Esophagus squamous epithelium (tissue), 5 donors: Measurements from ENCODE around the gene FAM118A. TPM values are rescaled to one million over a fixed set of nuclear protein-coding genes. Genes with fewer than 3 reads are reported as not detected.
"Not testable (repeated sequence)": the region's sequence is repeated elsewhere in the genome, so short reads cannot be mapped to it uniquely, and the experiment has no call there.

ENCODE experiments used
- DNase-seq: peaks from one replicate; lab custom pipeline; 2025; lab: John Stamatoyannopoulos, UW
- H3K27ac ChIP-seq, 4 donors: fragments of 200-600 bp; sonication (generic); one replicate each; pipeline ENCODE4 v1.5.1; 2016 to 2019; ENCODE audit warnings: mild to moderate bottlenecking in 1 of 4
- H3K27me3 ChIP-seq, 4 donors: fragments of 200-600 bp; sonication (generic); 1 replicate in 3 of 4; 2 replicates in 1 of 4; pipeline versions ENCODE4 v1.5.1 to v1.6.0; 2017 to 2021; ENCODE audit warnings: antibody characterized with exemption in 1 of 4
- H3K36me3 ChIP-seq, 3 donors: fragments of 200-600 bp; sonication (generic); one replicate each; pipeline ENCODE4 v1.5.1; 2016 to 2019
- H3K4me1 ChIP-seq, 3 donors: fragments of 200-600 bp; sonication (generic); one replicate each; pipeline ENCODE4 v1.5.1; 2017 to 2019
- H3K4me3 ChIP-seq, 4 donors: fragments of 200-600 bp; sonication (generic); 1 replicate in 3 of 4; 2 replicates in 1 of 4; pipeline ENCODE4 v1.5.1; 2016 to 2019; ENCODE audit warnings: mild to moderate bottlenecking in 2 of 4, moderate library complexity in 1 of 4
- H3K9me3 ChIP-seq, 3 donors: fragments of 200-600 bp; sonication (generic); one replicate each; pipeline ENCODE4 v1.5.1; 2016 to 2019
- POLR2A ChIP-seq, 4 donors: fragments of 450-650 bp; IDR thresholded peaks; one replicate each; pipeline ENCODE4 v1.6.1; 2017; ENCODE audit warnings: antibody characterized with exemption in 4 of 4, mild to moderate bottlenecking in 4 of 4, moderate library complexity in 3 of 4
- WGBS, 2 donors: methylation state at CpG; one replicate each; pipeline ENCODE4 v1.1.5; 2018; 5-methylcytosine and 5-hydroxymethylcytosine counted together
- intact Hi-C: fragments of 100-400 bp; cut with DNase I; formaldehyde crosslinking; loops from one replicate; pipeline ENCODE4 v1.15.0; 2022
- total RNA-seq, 4 donors: library from RNA; depleted of rRNA; stranded (reverse); fragments of >200 nt; gene quantifications; one replicate each; pipeline ENCODE4 v1.1.0, GENCODE V29; 2016
- TF ChIP-seq, protein P1 (sequence below), 6 experiments: fragments of 450-650 bp in 4 of 6; fragments of 200-600 bp in 2 of 6; sonication (generic) in 2 of 6; IDR thresholded peaks; one replicate each; pipeline ENCODE4 v1.5.1; 2016 to 2019; ENCODE audit warnings: antibody characterized with exemption in 6 of 6, mild to moderate bottlenecking in 4 of 6, moderate library complexity in 4 of 6
- donor health status: DM: yes; HTN: yes; CAD: no.

FAM118A gene
- total RNA-seq, 4 donors from 2014 or later = 12.5 to 95.4 (median 18.8) TPM

DNA sequence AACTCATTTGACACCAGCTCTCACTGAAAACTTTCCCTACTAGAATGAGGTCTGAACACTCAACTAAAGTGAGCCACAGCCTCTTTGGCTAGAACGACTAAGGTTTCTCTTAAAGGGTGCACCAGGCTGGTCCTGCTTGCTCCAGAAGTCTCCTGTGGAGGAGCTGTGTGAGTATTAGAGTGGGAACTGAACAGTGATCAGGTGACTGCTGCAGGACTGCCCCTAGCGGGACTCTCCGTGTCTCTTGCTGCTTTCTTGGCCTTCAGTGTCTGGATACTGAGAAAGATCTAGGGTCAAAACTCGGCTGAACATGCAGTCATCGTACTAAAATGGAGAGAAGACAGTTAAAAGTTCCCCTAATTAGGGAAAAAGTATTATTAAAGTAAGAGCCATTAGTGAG is 34.6 kb downstream of the FAM118A start:
- H3K27ac ChIP-seq = no peak overlapping the region
- WGBS, 2 donors = 57 to 84% methylated on average over 5 of the region's 5 CpGs
- H3K27me3 ChIP-seq = no peaks in the 10 kb centered on the region
- DNase-seq = no peak
- peaks cover 4 to 46% (median 16%) of the 10 kb centered on the region in 3 donors for H3K36me3 ChIP-seq
- intact Hi-C loops = no loop called here
- H3K9me3 ChIP-seq = no peaks in the 10 kb centered on the region
- no peaks in the 10 kb centered on the region for H3K4me1 ChIP-seq
- TF ChIP-seq POLR2A (IDR thresholded peaks at IDR 0.05) = no peak
- TF ChIP-seq, protein P1, sequence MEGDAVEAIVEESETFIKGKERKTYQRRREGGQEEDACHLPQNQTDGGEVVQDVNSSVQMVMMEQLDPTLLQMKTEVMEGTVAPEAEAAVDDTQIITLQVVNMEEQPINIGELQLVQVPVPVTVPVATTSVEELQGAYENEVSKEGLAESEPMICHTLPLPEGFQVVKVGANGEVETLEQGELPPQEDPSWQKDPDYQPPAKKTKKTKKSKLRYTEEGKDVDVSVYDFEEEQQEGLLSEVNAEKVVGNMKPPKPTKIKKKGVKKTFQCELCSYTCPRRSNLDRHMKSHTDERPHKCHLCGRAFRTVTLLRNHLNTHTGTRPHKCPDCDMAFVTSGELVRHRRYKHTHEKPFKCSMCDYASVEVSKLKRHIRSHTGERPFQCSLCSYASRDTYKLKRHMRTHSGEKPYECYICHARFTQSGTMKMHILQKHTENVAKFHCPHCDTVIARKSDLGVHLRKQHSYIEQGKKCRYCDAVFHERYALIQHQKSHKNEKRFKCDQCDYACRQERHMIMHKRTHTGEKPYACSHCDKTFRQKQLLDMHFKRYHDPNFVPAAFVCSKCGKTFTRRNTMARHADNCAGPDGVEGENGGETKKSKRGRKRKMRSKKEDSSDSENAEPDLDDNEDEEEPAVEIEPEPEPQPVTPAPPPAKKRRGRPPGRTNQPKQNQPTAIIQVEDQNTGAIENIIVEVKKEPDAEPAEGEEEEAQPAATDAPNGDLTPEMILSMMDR (IDR thresholded peaks at IDR 0.05) = no peak
- no peak overlapping the region for H3K4me3 ChIP-seq

DNA sequence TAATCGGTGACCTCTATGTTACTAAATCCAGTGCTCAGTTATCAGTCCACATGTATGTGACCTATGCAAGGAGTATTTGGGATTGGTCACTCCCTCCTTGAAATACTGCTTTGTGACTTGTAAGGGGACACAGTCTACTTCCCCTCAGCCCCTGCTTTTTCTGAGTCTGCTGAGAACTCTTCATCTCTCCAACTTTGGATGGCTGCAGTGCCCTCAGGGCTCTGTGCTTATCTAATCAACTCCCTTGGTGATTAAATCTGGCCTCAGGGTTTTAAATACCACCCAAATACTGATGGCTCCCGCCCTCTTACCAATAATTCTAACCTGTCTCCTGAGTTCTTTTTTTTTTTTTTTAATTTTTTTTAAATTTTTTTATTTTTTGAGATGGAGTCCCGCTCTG is 40.2 kb downstream of the FAM118A start:
- no peak for DNase-seq
- Histone ChIP-seq H3K4me1 (peaks cover 0 to 8% (median 0%) of the 10 kb centered on the region in 3 donors), H3K27ac (no peak overlapping the region), H3K9me3 (no peaks in the 10 kb centered on the region), H3K36me3 (no peaks in the 10 kb centered on the region), H3K4me3 (no peak overlapping the region), H3K27me3 (no peaks in the 10 kb centered on the region)
- TF ChIP-seq, protein P1 (IDR thresholded peaks at IDR 0.05) = no peak
- no peak for TF ChIP-seq POLR2A (IDR thresholded peaks at IDR 0.05)
- WGBS, 2 donors = 84 to 95% methylated on average over 3 of the region's 3 CpGs
- intact Hi-C loops = no loop called here

DNA sequence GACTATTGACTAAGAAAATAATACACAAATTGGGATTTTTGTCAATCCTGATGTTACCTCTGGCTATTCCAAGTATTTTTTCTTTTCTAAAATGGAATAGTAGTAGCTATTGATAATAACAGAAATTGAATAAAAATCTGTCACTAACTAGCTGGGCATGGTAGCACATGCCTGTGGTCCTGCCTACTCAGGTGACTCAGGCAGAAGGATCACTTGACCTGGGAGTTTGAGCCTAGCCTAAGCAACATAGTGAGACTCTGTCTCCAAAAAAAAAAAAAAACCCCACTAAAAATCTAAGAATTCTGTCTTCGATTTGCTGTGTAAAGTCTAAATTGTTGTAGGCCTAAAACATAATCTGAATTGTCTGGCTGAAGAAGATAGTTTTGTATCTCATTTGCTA is 42.2 kb downstream of the FAM118A start:
- no peak overlapping the region for H3K4me3 ChIP-seq
- intact Hi-C loops = no loop called here
- WGBS, 2 donors = 93 to 96% methylated on average over 1 of the region's 1 CpG

DNA sequence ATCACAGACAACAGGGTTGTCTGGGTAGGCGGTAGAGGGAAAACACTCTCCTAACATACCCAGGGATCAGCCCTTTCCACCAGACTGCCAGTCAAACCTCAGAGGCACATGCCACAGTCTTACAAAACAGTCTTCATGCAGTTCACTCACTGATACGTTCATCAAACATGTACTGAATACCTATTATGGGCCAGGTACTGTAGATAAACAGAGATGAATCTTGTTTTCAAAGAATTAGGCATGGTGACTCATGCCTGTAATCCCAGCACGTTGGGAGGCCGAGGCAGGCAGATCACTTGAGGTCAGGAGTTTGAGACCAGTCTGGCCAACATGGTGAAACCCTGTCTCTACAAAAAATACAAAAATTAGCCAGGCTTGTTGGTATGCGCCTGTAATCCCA is 43.0 kb downstream of the FAM118A start:
- H3K27ac ChIP-seq, H3K4me3 ChIP-seq, H3K4me1 ChIP-seq, H3K36me3 ChIP-seq, DNase-seq, intact Hi-C loops, H3K27me3 ChIP-seq, H3K9me3 ChIP-seq: not testable (repeated sequence)
- 54 to 59% methylated on average over 5 of the region's 5 CpGs for WGBS, 2 donors

More for the DNA sequence above, 42.2 kb downstream of the FAM118A start:
- Histone ChIP-seq H3K4me1 (peaks cover 0 to 8% (median 0%) of the 10 kb centered on the region in 3 donors), H3K27me3 (no peaks in the 10 kb centered on the region), H3K27ac (no peak overlapping the region), H3K9me3 (no peaks in the 10 kb centered on the region), H3K36me3 (no peaks in the 10 kb centered on the region)
- TF ChIP-seq, protein P1 (IDR thresholded peaks at IDR 0.05) = no peak
- TF ChIP-seq POLR2A (IDR thresholded peaks at IDR 0.05) = no peak
- no peak for DNase-seq

DNA sequence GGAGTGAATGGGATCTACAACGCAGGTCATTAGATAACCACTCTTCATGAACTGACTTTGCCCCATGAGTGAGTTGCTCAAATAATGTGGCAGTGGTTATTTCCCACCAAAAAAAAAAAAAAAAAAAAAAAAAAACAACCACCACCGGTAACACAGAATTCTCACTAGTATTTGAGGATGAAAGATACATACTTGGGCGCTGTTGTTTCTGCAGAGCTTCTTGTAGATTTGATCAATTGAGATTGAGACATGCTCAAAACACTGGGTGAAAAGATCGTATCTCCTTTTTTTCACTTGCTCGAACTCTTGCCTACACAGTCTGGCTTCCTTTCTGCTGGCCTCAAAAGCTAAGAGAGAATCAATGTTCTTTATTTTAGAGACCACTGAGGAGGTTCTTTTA is 44.1 kb downstream of the FAM118A start:
- Histone ChIP-seq H3K36me3 (no peaks in the 10 kb centered on the region), H3K4me3 (no peak overlapping the region), H3K27ac (no peak overlapping the region), H3K9me3 (no peaks in the 10 kb centered on the region), H3K27me3 (no peaks in the 10 kb centered on the region), H3K4me1 (peaks cover 0 to 8% (median 0%) of the 10 kb centered on the region in 3 donors)
- no peak for DNase-seq
- WGBS, 2 donors = 90 to 93% methylated on average over 5 of the region's 5 CpGs
- TF ChIP-seq, protein P1 (IDR thresholded peaks at IDR 0.05) = no peak
- intact Hi-C loops = no loop called here

DNA sequence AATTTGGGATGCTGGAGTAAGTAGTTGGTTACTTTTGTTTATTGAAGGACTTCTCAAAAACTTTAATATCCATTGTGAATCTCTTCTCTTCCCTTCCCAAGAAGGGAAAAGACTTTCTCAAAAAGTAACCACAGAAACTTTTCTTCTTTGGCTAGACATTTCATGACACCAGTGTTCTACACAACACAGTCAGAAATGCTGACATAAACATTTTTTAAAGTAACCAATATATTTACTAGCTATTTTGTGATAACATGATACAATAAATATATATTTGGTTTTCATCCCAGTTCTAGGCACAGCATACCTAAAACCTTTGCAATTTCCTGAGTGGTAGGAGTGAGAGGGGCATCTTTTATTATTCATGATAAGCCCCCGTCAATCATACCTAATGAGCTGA is 47.8 kb downstream of the FAM118A start:
- intact Hi-C loops = no loop called here
- no peak for DNase-seq
- H3K4me1 ChIP-seq = no peaks in the 10 kb centered on the region
- H3K36me3 ChIP-seq = no peaks in the 10 kb centered on the region
- H3K27ac ChIP-seq = no peak overlapping the region
- 100% methylated on average over 1 of the region's 1 CpG for WGBS, 2 donors
- no peaks in the 10 kb centered on the region for H3K27me3 ChIP-seq
- TF ChIP-seq, protein P1 (IDR thresholded peaks at IDR 0.05) = no peak
- TF ChIP-seq POLR2A (IDR thresholded peaks at IDR 0.05) = no peak
- no peaks in the 10 kb centered on the region for H3K9me3 ChIP-seq
- no peak overlapping the region for H3K4me3 ChIP-seq
